Stimulated activated CD8-positive, alpha-beta memory T cell treated with anti-CD3 and anti-CD28 coated beads, Interleukin-15, amount 100 ng/mL, for 24 hours (primary cell): ENCODE data around the gene PHF19.

Experiments
- DNase-seq: peaks from one replicate; pipeline ENCODE4 v3.0.0-alpha.2; 2020; ENCODE audit warnings: low read depth

The PHF19 gene

DNA sequence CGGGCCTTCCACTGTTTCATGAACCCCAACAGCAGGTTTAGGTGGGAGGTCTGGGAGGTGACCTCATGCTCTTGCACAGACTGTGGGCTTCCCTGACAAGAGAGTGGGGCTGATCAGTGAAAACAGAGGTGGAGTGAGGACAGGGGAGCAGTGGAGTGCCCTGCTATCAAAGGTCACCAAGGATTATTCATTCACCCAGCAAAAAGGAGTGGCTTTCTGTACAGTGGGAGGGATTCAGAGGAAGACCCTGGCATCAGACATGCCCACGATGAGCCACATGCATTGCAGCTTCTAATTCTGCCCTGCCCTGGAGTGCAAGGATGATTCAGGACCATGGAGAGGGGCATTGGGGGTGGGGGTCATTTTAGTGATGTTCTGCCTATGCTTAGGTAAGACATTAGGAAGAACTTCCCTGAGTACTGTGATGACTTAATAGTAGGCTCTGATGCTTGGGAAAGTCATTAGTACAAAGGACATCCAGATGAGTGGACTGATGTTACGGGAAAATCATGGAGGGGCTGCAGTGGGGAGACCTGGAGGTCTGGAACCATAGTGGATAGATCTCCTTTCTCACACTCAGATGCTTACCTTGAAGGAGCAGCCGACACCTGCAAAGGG, 36.8 kb upstream of the PHF19 start:
- DNase-seq, result no peak

DNA sequence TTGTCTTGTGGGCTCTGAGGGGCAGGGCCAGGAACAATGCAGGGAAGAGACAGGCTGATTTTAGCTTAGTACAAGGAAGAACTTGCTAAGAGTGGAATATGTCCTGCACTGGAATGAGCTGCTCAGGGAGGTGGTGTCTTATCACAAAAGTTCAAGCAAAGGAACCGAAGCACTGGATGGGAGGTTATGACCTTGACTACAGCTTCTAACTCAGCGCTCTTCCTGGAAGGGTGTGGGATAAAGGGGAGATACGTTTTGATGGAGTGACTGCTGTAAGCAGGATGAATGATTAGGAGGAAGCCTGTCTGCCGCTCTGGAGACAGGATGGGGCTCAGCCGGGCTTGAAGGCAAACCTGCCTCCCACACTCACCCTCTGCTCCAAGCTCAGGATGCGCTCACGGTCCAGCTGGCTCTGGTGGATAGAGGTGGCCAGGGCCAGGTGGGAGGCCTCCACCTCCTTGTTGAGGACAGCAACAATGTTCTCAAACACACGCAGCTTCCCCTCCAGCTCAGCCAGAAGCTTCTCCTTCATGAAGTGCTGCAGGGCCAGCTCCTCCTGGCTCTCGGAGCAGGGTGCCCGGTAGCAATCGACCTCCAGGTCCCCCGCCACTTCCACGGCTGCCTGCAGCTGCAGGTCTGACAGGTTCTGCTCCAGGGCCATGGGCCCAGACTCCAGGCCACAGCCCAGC, 36.1 kb upstream of the PHF19 start:
- DNase-seq, result no peak

DNA sequence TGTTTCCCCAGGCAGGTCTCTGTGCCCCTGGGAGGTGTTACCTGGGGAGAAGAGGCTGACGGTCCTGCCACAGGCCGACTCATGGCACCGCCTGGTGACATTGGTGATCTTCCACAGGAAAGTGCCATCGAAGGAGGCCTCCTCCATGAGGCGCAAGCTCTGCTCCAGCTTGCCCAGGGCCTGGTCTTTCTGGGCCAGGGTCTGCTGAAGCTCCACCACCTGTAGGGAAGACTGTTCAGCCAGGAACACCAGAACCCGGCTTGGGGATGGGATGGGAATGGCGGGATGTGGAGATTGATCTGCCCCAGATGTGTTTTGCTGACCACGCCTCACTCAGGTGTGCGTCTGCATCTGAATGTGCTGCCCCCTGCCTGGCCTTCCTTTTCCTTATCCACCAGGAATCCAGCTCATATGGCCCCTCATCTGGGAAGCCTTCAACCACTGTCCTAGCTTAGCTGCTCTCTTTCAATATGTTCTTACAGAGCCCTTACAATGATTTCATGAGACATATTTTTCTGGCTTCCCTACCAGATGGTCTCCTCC, 34.4 kb upstream of the PHF19 start:
- no peak for DNase-seq

DNA sequence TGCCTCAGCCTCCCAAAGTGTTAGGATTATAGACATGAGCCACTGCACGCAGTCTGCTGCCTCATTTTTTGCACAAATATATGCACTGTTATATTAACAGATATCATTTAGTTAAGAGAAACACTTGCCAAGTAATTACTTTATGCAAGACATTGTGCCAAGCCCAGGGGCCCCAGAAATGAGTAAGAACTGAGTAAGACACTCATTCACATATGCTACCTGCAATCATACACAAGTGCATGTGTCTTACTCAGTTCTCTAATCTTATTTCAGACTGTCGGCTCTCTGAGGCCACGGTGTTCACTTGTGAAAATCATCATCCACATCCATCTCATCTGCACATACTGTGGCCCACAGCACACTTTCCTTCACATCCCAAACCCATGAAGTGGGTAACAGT, 33.7 kb upstream of the PHF19 start:
- DNase-seq, result no peak

DNA sequence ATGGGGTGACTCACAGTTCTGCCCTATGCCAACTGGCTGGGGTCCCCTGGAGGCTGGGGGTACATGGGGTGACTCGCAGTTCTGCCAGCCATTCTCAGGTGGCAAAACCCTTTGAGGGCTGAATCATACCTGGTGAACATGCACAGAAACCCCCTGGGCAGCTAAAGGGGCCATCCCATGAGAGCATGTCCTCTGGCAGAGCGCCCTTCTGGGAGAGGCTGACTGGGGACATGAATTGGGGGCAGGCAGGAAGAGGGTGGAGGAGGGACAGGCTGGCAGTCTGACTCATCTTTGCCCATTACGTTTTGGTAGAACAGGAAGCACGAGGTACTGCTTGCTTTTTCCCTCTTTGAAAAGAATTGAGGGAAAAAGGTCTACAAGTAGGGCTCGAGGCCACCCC, 32.9 kb upstream of the PHF19 start:
- DNase-seq, result no peak

DNA sequence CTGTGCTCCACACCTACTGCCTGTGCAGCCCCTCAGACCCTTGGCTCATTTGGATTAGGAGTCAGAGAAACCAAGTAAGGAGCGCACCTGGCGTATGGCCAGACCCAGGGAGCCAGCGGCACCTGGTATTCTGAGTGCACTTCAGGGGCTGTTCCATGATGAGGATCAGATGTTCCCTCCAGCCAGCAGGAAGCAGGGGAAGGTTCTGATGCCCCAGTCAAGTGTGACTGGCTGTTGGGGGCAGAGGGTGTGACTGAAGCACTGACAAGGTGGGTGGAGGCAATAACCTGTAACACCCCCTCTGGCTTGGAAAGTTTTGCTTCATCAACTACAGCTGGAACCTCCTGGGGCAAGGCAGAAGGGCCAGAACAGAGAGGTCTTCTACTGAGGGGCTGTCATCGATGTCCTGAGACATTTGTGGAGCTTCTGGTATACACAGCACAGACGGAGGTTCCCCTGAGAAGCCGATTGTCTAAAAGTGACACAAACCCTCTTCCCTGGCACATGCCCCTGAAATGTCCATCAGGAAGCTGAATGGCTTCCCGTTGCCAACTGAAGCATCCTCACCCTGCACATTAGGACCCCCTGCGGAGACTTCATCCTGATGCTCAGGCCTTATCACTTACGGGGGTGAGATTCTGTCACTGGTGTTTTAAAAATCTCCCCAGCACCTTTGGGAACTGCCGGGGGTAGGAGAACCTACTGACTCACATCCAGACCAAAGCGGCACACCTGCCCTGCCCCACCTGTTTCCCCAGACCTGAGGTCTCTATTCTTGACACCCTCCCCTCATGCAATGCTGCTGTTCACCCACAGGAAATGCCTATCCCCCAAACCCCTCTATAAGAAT, 28.6 kb upstream of the PHF19 start:
- no peak for DNase-seq

DNA sequence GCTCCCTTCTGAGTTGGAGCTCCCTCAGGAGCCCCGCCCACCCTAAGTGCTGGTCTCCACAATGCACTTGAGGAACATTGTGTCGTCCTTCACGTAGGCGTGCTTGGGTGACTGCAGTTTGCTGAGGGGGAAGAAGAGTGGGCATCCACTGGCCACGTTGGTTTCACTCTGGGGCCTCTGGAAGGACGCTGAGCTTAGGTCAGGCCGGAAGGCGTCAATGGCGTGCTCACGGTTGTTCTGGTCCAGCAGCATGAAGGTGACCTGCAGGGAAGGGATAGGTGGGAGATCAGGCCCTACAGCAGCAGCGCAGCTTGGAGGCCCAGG, 28.0 kb upstream of the PHF19 start:
- no peak for DNase-seq

DNA sequence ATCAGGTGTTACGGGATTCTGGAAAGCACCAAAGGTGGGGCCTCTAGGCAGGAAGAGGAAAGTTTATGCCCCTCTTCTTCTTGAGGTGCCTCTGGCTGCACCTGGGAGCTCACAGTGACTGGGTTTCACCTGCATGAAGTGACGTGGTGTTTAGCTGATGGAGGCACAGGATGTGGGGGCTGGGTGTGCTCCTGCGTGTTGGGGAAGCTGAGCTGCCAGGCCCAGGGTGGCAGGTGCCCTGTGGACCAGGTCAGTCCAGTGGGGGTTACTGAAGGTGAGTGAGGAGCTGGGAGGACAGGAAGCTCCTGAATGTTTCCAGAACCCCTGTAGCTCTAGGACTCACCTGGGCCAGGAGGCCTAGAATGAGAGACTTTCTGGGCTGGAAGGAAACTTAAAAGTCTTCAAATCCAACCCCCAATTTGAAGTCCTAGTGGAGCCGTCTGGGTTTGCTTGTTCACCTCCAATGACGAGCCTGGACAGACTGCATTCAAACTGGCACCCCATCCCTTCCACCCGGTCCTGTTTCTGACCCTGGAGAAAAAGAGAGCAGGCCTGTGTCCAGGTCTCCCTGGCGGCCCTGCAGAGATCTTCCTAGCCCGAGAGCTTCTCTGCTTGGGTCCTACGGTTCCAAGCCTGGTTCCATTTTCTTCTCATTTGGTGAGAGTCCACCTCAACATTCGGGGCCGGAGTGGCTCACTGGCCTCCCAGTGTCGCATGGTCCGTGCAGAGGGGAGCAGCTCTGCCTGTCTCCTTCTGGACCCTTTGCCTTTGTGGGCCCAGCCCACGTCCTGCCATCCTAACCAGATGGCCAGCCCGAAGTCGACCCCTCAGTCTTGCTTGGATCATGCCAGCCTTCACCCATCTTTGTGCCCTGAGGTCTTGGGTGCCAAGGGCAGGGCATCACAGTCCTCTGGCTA, 27.3 kb upstream of the PHF19 start:
- no peak for DNase-seq

DNA sequence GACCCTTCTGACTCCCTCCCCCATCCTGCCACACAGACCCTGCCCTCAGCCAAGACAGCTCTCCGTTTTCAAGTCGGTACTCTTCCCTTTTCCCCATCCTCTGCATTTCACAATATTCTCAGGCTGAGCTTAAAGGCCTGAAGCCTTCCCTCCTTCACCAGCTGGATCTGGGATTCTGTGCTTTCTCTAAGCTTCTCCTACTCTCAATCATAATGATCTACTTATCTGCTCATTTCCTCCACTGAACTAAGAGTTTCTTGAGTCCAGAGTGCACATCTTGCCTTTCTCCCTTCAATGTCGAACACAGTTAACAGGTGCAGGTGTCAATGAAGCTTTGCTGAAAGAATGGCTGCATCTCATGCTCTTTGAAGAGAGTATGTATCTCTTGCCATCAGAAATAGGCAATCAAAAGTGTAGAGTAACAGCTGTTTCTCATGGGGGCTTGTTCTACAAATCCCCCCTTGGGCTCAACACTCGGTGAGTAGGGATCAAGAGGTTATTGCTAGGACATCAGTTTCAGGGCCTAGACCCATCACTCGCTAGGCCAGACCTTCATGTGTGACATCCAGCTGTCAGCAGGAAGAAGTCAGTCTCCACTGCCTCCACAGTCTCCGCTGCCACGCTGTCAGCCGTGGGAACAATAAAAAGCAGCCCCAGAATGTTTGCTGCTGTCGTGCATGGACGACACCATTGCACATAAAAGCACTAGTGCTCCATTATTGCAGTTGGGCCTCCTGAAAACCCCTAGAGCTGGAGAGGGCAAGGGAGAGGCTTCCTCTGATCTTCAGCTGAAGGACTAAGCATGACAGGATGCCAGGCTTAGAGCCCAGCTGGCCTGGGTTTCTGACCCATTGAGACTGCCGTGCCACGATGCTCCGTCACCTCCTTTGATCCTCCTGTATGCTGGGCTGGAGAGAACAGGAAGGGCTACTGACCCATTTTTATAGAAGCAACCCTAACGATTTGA, 25.9 kb upstream of the PHF19 start:
- DNase-seq, result no peak

DNA sequence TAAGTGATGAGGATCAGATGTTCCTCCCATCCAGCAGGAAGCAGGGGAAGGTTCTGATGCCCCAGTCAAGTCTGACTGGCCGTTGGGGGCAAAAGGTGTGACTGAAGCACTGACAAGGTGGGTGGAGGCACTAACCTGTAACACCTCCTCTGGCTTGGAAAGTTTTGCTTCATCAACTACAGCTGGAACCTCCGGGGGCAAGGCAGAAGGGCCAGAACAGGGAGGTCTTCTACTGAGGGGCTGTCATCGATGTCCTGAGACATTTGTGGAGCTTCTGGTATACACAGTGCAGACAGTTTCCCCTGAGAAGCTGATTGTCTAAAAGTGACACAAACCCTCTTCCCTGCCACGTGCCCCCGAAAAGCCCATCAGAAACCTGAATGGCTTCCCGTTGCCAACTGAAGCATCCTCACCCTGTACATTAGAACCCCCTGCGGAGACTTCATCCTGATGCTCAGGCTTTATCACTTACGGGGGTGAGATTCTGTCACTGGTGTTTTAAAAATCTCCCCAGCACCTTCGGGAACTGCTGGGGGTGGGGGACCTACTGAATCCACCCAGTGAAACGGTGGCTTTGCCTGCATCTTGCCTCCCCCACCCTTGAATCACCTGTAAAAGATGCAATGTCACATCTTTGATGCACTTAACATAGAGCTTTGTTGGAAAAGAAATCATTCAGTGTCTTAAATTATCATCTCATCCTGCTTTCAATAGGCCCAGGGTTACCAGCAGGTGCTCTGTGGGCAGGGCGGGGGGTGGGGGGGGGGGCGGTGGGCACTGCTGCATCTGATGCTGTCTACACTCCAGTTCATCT, 25.0 kb upstream of the PHF19 start:
- no peak for DNase-seq

DNA sequence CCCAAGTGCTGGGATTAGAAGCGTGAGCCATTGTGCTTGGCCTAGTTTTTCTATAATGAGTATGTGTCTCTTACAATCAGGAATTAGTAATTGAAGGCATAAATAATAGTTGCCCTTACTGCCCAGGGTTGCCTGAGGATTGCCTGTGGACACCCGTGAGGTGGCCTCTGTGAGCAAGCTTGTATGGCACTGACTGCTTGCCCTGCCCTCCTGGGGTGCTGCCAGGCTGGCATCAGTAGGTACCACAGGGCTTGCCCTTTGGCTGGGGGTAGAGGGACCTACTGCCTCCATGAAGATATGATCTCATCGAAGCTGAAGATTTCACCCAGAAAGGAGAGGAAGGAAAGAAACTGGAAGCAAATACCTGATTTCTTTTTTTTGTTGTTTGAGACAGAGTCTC, 23.8 kb upstream of the PHF19 start:
- DNase-seq, result no peak

DNA sequence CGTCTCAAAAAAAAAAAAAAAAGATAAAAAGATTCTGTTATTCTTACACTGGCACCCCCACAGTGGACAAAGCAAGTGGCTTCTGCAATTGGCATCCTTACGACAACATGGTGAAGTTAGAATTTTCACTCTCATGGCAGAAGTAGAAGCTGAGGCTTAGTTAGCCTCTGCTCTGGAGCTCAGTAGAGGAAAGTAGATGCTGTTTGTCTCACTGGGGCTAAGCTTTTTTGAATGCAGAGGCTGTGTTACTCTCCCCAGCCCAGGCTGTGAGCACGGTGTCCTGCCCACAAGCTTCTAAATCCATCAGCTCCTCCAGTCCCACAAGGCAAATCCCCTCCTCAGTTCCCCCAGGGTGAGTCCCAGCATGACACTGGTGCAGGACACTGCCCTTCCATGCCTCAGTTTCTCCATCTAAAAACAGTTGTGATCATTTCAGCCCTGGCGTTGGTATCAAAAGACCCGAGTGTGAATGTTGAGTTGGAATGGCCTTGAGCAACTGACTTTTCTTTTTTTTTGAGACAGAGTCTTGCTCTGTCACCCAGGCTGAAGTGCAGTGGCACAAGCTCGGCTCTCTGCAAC, 22.6 kb upstream of the PHF19 start:
- DNase-seq, result no peak

DNA sequence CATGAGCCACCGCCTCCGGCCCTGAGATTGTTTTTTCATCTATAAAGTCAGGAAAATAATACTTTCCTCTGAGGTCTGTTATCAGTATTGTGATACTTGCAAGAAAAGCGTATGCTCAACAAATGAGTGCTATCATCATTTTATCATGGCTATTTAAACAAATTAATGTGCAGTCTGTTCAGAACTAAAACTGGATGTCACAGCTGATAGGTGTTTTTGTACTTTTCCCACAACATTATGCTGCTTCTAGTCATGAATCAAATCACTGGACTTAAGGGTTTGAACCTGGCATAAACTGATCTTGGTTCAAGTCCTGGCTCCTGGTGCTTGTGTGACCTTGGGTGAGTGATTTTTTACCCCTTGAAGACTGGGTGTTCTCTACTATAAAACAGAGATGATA, 21.4 kb upstream of the PHF19 start:
- DNase-seq, result no peak

DNA sequence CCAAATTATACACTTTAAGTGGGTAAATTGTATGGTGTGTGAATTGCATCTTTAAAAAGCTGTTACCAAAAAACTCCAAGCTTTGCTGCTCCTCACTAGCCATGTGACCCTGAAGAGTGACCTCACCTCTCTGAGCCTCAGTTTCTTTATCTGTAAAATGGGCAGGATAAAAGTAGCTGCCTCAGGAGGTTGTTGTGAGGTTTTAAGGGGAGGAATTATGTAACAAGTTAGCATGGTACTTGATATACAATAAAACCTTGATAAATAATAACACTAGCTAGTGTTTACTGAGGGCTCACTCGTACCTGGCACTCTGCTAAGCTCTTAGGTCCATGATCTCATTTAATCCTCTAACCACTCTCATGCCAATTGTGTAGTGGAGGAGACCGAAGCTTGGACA, 19.0 kb upstream of the PHF19 start:
- DNase-seq, result no peak

DNA sequence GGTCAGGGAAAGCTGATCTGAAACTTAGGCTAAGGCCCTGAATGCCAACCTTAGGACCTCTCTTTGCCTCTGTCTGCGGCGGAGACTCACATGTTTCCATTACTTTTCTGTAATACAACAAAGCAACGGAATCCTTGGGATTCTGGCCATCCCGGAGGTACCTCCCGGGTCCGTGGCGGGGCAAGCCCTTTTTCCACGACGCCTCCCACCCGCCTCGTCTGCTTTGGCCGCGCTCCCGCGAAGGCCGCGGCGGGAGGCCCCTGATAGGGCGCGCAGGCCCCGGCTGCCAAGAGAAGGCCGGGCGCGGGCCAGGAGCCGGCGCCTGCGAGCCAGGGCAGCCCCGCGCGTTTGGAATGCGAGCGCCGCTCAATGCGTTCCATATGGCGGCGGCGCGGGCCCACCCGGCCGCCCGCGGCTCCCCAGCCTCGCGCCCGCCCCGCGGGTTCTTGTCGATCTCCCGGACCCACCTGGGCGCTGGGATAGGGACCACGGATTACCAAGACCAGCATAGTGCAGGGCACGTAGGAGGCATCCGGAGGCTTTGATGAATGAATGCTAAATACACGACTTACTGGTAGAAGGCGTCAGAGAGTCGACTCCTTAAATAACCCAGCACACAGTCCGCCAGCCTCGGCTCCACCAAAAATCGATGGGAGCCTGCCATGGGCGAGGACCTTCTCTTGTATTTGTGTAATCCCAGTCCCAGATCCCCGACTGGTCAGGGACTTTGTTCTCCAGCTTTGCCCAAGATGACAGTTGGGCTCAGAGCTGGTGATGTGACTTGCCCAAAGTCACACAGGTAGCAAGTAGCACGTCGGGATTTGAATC, 17.5 kb upstream of the PHF19 start:
- no peak for DNase-seq

DNA sequence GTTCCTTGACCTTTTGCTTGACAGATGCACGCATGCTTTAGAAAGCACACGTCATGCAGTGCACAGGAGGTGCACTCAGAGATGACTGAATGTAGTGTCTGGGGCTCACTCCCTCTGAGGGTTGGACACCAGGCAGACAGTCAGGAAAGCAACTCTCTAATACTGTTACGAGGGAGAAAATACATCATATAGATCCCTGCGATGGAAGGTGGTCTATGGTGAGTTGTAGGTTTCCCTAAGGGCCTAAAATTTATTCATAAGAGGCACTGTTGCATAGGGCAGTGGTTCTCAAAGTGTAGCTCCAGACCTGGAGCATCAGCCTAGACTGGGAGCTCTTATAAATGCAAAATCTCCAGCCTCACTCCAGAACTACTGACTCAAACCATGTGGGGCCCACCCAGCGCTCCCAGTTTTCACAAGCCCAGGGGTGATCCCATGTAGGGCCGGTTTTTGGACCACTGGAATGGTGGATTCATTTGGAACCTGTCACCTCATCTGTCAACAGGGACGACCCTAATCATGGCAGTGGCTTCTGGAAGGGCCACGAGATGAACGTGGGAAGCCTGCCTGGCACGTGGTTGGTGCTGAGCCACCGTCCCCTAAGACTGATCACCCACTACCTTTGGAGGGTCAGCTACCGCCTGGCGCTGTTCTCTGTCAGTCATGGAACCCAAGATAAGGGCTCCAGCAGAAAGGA, 16.8 kb upstream of the PHF19 start:
- no peak for DNase-seq

DNA sequence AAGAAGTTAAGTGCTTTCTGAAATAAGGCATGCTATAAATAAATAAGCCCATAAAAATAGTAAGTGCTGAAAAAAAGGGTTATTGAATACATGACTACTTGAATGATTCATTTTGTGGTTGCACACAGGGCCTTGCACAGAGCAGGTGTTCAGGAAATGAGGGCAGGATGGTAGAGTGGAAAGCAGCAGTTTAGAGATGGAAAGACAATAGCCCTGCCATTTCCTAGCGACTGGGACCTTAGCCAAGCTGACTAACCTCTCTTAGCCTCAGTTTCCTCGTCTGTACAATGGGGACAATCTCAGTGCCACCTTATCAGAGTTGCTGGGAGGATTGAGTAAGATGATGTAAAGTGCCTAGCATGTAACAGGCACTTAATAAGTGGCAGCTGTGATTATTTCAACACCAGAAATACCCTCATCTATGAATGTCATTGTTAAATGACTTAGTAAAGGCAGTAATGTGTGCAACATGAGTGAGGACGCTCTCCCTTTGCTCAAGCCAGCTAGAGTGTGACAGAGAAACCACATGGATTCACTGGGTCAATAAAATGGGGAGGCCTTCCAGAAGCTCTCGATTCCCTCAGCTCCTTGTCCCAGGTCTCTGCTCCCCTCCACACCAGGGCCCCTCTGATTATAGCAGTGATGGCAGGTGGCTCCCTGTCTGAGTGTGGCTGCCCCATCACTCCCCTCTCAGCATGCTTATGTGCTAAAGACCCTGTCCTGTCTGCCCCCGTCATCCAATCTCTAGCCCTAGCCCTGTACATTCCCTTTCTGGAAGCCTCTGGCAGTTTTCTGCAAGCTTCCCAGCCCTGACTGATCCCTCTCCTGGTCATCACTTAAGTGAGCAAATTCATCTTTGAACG, 16.0 kb upstream of the PHF19 start:
- no peak for DNase-seq
